Muscle layer of colon (tissue), 2 donors: ENCODE measurements around the gene C14orf132.

Experiments
- H3K27ac ChIP-seq: one replicate; pipeline ENCODE4 v1.7.0; 2013; ENCODE audit warnings: low read depth, mild to moderate bottlenecking, low read length, moderate library complexity
- H3K27me3 ChIP-seq, 2 donors: one replicate each; pipeline ENCODE4 v1.7.0; 2013; ENCODE audit warnings: low read length in 2 of 2, mild to moderate bottlenecking in 2 of 2; ENCODE audit not compliant: insufficient read depth in 2 of 2, control insufficient read depth in 1 of 2
- H3K36me3 ChIP-seq: one replicate; pipeline ENCODE4 v1.7.0; 2013; ENCODE audit warnings: mild to moderate bottlenecking, low read length; ENCODE audit not compliant: insufficient read depth
- H3K4me1 ChIP-seq: one replicate; pipeline ENCODE4 v1.7.0; 2013; ENCODE audit warnings: mild to moderate bottlenecking, low read length; ENCODE audit not compliant: insufficient read depth
- H3K4me3 ChIP-seq, 2 donors: one replicate each; pipeline ENCODE4 v1.7.0; 2013; ENCODE audit warnings: low read length in 2 of 2, low read depth in 1 of 2, mild to moderate bottlenecking in 1 of 2, moderate library complexity in 1 of 2
- H3K9ac ChIP-seq: one replicate; pipeline ENCODE4 v1.7.0; 2013; ENCODE audit warnings: low read length
- H3K9me3 ChIP-seq: one replicate; pipeline ENCODE4 v1.7.0; 2013; ENCODE audit warnings: mild to moderate bottlenecking, low read length
- donor health status: abdominal sarcoma.
- donor health status: Adenocarcinoma of cecum.

C14orf132 gene

DNA sequence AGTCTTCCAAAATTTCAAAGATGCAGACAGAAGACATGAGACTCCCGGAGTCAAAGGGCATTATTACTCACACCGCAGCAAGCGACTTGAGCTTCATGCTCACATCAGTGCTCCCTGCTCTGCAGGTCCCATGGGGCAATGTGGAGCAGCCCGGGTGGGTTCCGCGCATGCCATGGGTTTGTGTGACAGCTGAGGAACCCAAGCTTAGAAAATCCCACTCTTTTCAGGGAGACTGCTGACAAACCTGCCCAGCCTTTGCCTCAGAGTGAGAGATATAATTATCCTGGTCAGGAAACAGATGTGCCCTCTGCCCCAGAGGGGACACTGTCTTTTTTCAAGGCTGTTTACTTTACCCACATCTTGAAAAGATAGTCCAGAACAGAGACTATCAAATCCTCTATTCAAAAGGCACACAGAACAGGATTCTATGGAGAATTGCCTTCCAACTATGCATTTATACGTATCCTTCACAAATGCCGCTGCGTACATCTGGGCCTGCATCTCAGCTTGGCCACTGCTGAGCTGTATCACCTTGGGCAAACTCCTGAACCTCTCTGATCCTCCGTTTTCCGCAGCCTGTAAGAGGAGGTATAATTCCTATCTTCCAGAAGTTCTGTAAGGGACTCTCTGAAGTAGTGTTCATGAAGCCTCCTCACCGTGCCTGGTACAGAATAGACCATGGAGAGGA is 16.0 kb downstream of the C14orf132 start:
- H3K36me3 ChIP-seq = peaks cover 10% of the 10 kb centered on the region
- H3K27ac ChIP-seq = no peak overlapping the region
- H3K9ac ChIP-seq = no peak overlapping the region

DNA sequence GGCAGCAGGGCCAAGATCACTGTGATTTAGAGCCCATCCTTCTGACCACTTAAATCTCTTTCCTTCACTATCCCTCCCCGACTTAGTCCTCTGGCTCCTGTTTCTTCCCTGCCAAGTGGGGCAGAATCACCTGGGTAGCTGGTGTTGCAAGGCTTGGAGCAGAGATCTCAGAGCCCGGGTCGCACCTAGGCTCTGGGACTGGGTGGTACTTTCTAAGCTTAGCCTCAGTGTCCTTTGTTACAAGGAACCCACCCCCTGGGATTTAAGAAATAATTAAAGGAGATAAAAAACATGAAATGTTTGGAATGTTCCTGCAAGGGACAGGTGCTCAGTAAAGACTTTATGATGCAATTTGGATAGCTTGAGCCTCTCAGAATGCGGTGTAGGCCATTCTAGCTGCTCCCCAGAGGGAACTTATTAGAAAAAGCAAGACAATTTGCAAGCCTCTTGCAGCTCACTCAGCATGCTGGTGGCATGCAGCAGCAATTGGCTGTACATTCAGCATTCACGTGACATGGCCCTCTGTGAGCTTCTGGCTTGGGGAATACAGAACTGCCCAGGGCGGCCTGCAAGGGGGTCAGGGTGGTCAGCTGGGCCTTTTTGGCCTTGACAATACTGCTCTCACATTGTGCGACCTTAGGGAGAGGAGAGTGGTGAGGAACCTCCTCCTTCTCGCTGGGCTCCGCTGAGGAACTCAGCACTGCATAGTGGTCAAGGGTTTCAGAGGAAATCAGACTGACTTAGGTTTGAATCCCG is 16.8 kb downstream of the C14orf132 start:
- H3K9me3 ChIP-seq = no peaks in the 10 kb centered on the region
- no peaks in the 10 kb centered on the region for H3K27me3 ChIP-seq
- H3K4me3 ChIP-seq = no peak overlapping the region
- H3K36me3 ChIP-seq = peaks cover 10% of the 10 kb centered on the region
- peaks cover 20% of the 10 kb centered on the region for H3K4me1 ChIP-seq
- no peak overlapping the region for H3K27ac ChIP-seq
- H3K9ac ChIP-seq = no peak overlapping the region

More for the DNA sequence above, 16.0 kb downstream of the C14orf132 start:
- Histone ChIP-seq H3K9me3 (no peaks in the 10 kb centered on the region), H3K4me3 (no peak overlapping the region), H3K4me1 (peaks cover 27% of the 10 kb centered on the region), H3K27me3 (no peaks in the 10 kb centered on the region)

DNA sequence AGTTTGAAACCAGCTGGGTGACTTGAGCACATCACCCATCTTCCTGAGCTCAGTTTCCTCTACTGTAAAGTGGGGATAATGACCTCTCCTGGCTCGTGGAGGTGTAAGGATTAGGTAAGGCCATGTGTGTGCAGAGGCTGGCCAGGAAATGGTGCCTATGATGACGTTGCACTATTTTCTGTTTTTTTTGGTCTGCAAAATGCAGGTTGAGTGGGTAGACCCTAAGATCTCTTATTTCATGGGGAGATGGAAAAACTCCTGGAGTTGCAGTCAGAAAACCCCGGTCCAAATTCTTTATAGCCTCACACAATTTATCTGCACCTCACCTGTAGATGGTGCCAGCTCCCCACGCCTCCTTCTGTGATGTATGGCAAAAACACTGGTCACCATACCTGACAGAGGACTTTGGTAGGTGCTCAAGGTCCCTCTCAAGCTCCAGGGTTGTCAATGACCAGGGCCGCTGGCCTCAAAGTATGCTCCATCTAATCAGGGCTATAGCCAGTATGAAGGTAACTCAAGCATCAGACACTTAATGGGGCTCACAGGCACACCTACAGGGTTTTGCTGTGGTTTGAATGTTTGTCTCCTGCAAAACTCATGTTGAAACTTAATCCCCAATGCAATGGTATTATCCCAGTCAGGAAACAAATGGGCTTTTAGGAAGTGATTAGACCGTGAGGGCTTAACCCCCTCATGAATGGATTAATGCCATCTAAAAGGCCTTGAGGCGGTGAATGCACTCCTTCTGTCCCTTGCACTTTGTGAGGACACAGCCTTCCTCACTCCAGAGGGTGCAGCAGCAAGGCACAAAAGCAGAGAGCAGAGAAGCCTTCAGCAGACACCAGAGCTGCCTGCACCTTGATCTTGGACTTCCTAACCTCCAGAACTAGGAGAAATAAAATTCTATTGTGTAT is 17.6 kb downstream of the C14orf132 start:
- H3K4me1 ChIP-seq = peaks cover 16% of the 10 kb centered on the region
- no peak overlapping the region for H3K4me3 ChIP-seq
- H3K27me3 ChIP-seq = no peaks in the 10 kb centered on the region
- H3K9ac ChIP-seq = no peak overlapping the region
- H3K27ac ChIP-seq = no peak overlapping the region
- no peaks in the 10 kb centered on the region for H3K9me3 ChIP-seq
- peaks cover 9% of the 10 kb centered on the region for H3K36me3 ChIP-seq

DNA sequence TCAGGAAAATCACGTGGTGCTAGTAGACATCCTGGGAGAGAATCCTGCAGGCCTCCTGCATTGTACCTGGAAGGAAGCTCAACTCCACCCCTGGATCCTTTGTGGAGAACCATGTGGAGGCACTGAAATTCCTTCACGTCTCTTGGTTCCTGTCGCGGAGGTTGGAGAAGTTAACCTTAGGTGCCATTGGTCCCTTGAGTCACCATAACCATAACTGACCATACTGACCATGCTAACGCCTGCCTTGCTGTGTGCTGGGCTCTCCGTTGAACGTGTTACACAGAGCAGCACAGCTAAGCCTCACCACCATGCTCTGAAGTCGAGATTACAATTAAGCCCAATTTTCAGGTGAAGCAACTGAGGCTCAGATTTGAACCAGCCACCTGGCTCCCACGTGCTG is 18.6 kb downstream of the C14orf132 start:
- no peak overlapping the region for H3K4me3 ChIP-seq
- H3K9me3 ChIP-seq = no peaks in the 10 kb centered on the region
- no peaks in the 10 kb centered on the region for H3K27me3 ChIP-seq
- H3K36me3 ChIP-seq = peaks cover 4% of the 10 kb centered on the region
- no peak overlapping the region for H3K27ac ChIP-seq
- H3K4me1 ChIP-seq = peaks cover 16% of the 10 kb centered on the region
- H3K9ac ChIP-seq = no peak overlapping the region

DNA sequence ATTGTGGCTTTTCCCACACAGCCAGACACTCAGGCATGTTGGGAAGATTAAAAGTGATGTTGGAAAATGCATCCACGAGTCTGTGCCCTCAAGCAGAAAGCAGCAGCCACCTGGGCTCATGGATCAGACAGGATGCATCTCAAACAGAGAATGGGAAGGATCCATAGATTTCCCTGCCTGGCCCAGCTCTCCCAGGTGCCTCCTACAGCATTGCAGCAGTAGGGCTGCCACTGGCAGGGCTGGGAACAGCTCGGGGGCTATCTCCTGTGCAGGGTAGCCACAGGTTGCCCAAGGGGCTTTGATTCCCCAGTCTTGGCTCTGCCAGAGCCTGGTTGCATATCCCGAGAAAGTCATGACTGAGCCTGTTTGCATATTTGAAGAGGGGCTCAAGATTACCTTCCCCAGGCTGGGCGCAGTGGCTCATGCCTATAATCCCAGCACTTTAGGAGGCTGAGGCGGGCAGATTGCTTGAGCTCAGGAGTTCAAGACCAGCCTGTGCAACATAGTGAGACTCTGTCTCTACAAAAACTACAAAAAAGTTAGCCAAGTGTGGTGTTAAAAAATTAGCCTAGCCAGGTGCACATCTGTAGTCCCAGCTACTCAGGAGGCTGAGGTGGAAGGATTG is 19.5 kb downstream of the C14orf132 start:
- no peak overlapping the region for H3K9ac ChIP-seq
- H3K36me3 ChIP-seq = peaks cover 4% of the 10 kb centered on the region
- no peaks in the 10 kb centered on the region for H3K27me3 ChIP-seq
- H3K27ac ChIP-seq = no peak overlapping the region
- H3K4me1 ChIP-seq = peaks cover 9% of the 10 kb centered on the region
- no peak overlapping the region for H3K4me3 ChIP-seq
- no peaks in the 10 kb centered on the region for H3K9me3 ChIP-seq

DNA sequence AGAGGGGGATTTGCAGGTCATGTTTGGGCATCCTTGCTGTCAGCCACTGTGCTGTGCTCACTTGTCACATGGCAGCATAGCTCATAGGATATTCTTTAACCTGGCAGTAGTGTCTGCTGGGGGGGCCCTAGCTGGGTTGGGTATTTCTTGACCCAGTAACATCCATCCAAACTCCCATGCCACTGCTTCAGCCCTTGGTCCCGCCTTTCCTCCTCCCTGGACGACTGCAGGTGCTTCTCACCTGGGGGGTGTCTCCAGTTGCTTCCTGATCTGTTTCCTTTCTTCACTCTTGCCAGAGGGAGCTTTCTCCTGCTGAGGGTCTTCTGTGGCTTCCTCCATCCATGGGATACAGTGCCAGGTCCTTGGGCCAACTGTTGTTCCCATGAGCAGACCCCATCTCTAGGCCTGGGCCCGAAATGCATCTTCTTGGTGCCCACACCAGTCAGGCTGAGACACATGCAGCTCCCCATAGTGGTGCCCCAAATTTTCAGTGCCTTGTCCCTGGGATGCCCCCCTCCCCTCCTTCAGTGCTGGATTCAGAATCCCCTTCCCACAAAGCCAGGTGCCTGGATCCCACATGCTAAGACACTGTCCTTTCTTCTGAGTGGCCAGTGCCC is 20.5 kb downstream of the C14orf132 start:
- no peak overlapping the region for H3K4me3 ChIP-seq
- H3K27me3 ChIP-seq = no peaks in the 10 kb centered on the region
- peaks cover 4% of the 10 kb centered on the region for H3K36me3 ChIP-seq
- no peaks in the 10 kb centered on the region for H3K9me3 ChIP-seq
- H3K4me1 ChIP-seq = peaks cover under 1% of the 10 kb centered on the region
- H3K9ac ChIP-seq = no peak overlapping the region
- H3K27ac ChIP-seq = no peak overlapping the region

DNA sequence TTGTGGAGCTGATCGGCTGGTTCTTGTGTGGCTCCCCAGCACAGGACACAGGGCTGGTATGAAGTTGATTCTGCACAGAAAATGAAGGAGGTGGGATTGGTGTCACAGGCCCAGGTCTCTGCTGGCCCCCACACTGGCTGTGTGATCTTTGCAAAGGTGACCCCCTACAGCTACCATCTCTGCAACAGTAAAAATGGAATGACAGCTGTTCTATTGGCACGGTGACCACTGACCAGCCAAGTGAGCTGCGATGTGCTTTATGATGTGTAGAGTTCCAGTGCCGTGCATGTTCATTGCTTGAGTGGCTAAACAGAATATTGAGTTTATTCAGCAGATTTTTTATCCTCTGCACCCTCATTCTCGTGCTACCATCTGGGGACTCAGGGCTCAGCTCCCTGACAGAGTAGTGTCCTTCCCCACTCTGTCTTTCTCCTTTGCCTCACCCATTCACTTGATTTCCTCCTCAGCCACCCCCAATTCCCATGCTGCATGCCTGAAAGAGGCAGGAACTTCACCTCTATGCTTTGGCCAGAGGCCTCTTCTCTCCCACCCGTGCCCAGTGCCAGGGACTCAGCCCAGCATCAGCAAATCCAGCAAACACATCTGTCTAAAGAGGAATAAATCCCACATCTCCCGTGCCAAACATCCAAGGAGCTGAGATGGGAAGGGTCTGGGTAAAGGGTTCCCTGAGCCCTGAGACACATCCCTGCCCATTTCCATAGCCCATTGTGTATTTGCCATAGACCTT is 21.2 kb downstream of the C14orf132 start:
- no peaks in the 10 kb centered on the region for H3K27me3 ChIP-seq
- peaks cover 4% of the 10 kb centered on the region for H3K36me3 ChIP-seq
- H3K4me3 ChIP-seq = no peak overlapping the region
- H3K27ac ChIP-seq = no peak overlapping the region
- no peaks in the 10 kb centered on the region for H3K4me1 ChIP-seq
- H3K9me3 ChIP-seq = no peaks in the 10 kb centered on the region
- H3K9ac ChIP-seq = no peak overlapping the region

DNA sequence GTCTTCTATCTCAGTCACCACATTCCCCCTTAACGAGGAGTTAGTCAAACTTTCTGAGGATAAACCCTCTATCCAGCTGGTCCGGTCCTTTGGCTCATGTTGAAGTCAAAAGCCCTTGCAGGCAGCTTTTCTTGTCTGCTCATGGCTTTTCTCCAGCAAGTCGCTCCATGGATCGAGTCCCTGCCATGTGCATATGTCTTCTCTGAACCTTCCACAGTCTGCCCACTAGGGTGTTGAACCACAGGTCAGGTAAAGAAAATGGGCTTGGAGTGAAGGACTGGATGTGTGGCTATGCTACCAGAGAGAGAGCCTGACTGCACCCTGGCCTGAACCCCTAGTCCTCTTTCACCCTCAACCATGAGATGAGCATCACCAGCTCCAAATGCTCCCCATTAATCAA is 22.8 kb downstream of the C14orf132 start:
- Histone ChIP-seq H3K9me3 (no peaks in the 10 kb centered on the region), H3K27me3 (no peaks in the 10 kb centered on the region), H3K27ac (no peak overlapping the region), H3K36me3 (peaks cover 4% of the 10 kb centered on the region), H3K4me3 (no peak overlapping the region), H3K9ac (no peak overlapping the region), H3K4me1 (no peaks in the 10 kb centered on the region)

DNA sequence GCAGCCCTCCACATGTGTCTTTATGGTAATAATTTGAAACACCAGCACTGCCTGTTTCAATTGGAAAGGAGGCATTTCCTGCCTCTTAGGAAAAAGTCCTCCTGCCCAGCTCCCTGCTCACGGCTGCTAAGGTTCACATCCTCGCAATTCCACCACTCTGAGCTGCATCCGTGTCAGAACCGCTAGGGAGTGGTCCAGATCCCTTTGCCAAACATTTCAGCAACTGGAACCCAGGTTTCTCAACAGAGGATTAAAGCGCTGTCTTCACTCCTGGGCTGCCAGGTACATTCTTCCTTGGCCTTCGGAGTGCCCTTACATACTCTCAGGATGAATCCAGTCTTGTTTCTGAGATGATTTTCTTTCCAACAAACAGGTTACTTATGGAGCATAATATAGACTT is 23.3 kb downstream of the C14orf132 start:
- no peaks in the 10 kb centered on the region for H3K9me3 ChIP-seq
- H3K4me1 ChIP-seq = no peaks in the 10 kb centered on the region
- no peak overlapping the region for H3K27ac ChIP-seq
- H3K27me3 ChIP-seq = no peaks in the 10 kb centered on the region
- no peak overlapping the region for H3K4me3 ChIP-seq
- no peak overlapping the region for H3K9ac ChIP-seq
- peaks cover 4% of the 10 kb centered on the region for H3K36me3 ChIP-seq

DNA sequence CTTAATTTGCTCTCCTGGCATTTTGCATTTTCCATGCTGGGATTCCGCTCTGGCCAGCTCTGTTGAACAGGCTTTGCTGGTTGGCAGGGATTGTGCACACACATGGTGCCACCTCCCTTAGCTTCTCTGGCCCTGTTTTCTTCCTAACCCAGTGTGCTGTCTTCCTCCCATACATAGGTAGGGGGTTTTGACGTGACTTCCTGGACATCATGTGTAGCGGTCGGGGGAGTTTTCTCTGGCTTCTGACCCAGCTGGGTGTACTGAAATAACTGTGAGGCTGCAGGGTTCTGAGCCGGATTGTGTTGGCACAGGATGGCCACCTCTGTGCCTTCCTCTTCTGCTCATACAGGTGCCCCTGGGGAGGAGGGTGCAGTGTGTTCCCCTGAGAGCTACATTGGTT is 25.7 kb downstream of the C14orf132 start:
- no peaks in the 10 kb centered on the region for H3K4me1 ChIP-seq
- H3K27me3 ChIP-seq = no peaks in the 10 kb centered on the region
- H3K36me3 ChIP-seq = no peaks in the 10 kb centered on the region
- H3K9ac ChIP-seq = no peak overlapping the region
- H3K4me3 ChIP-seq = no peak overlapping the region
- H3K9me3 ChIP-seq = no peaks in the 10 kb centered on the region
- no peak overlapping the region for H3K27ac ChIP-seq
